Vagina (tissue), 2 donors: ENCODE measurements around the gene ABCG2.

Experiments
- CTCF ChIP-seq, 3 experiments: fragments of 450-650 bp in 2 of 3; fragments of 200-600 bp in 1 of 3; sonication (generic) in 1 of 3; IDR thresholded peaks; one replicate each; pipeline ENCODE4 v1.5.1; 2017 to 2019; ENCODE audit warnings: antibody characterized with exemption in 3 of 3, mild to moderate bottlenecking in 2 of 3, moderate library complexity in 2 of 3
- POLR2A ChIP-seq, 2 donors: fragments of 450-650 bp; IDR thresholded peaks; one replicate each; pipeline ENCODE4 v1.6.1; 2017; ENCODE audit warnings: antibody characterized with exemption in 2 of 2, mild to moderate bottlenecking in 2 of 2, moderate library complexity in 2 of 2
- POLR2AphosphoS5 ChIP-seq, 2 donors: sonication (generic); formaldehyde crosslinking; IDR thresholded peaks; one replicate each; pipeline ENCODE4 v1.9.0; 2017; ENCODE audit warnings: antibody characterized with exemption in 2 of 2, mild to moderate bottlenecking in 2 of 2, low read depth in 1 of 2; ENCODE audit not compliant: insufficient read depth in 1 of 2

DNA sequence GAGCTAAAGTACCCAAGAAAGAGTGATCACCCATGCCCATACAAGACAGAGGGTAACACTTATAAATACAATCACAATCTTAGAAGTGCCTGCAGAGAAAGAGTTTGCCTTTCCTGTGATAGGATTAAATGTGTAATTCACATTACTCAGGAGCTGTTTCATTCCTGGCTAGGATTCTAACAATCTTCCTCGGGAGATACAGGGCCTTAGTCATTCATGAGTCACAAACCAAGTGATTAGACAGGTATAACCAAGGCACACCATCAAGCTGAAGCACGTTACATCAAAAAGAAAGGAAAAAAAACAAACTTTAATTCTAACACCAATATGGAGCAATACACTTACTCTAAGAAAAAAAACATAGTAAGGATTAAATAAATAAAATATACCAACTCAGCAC lies 14.9 kb downstream of the ABCG2 start:
- TF ChIP-seq CTCF (IDR thresholded peaks at IDR 0.05) (no peak), POLR2A (IDR thresholded peaks at IDR 0.05) (no peak), POLR2AphosphoS5 (IDR thresholded peaks at IDR 0.05; ENCODE audit: insufficient read depth in 1 of 2, low read depth in 1 of 2) (peak in 1 of 2 donors; percentile 81)
